Measurements from ENCODE around the gene PSMD1.
"Not testable (repeated sequence)": the region's sequence is repeated elsewhere in the genome, so short reads cannot be mapped to it uniquely, and the experiment has no call there.

The PSMD1 gene

DNA sequence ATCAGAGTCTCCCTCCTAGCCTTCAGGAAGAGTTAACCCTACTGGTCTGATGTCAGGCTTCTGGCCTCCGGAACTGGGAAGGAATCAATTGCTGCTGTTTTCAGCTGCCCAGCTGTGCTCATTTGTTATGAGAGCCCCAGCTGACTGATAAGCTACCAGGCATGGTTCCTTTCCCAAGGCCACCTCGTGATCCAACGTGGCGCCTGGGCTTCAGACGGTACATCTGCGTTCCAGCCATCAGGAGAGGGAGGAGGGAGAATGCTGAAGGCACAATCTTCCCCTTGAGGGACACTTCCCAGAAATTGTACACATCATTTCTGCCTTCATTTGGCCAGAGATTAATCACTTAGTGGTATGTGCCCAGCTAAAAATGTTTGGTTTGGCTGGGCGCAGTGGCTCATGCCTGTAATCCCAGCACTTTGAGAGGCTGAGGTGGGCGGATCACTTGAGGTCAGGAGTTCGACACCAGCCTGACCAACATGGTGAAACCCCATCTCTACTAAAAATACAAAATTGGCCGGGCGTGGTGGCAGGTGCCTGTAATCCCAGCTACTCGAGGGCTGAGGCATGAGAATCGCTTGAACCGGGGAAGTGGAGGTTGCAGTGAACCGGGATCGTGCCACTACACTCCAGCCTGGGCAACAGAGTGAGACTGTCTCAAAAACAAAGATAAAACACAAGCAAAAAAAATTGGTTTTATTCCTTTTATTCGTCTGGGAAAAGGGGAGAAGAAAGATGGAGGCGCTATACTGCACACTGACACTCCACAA, 131.3 kb downstream of the PSMD1 start:
- peak; percentile 84 for DNase-seq (ENCODE audit: low read depth)

DNA sequence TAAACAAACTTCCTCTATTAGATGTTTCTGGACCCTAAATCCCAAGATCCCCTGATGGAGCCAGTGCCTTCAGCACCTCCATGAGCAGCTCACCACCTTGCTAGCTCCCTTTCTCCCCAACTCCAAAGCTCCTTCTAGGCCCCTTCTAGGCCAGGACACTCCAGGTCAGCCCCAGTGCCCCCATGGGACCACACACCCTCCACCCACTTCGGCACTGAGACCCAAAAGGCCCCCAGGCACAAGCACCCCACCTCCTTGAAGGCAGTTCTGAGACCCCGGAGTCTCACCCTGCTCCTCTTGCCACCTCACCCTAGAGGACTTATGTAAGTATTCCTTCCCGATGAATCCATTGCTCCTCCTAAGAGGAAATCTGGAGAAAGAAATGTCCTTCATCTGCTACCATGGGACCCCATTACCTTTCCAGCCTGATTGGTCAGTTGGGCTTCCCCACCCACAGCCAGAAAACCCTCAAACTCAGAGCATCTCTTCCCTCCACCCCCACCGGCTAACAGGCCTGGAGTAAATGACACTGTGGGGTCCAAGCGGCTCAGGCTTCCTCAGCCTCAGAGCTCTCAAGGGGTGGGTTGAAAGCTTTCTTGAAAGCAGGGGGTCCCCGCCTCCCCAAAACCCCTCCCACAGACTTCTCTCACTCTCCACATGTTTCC, 132.0 kb downstream of the PSMD1 start:
- DNase-seq (ENCODE audit: low read depth), result no peak

DNA sequence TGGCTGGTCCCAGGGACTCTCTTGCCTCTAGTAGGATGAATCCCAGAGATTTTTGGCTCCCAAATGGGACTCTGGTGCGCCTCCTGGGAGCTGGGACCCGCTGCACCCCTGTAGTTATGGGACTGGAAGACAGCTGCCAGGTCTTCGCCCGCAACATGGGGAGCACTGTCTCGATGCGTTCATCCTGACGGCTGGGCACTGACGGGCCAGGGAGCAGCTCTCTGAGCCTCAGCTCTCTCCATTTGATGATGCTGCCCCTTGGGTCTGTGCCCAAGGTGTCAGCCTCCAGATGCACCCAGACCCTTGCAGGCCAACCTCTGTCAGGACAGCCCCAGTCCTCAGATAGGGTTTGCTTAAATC, 132.5 kb downstream of the PSMD1 start:
- no peak for DNase-seq (ENCODE audit: low read depth)

DNA sequence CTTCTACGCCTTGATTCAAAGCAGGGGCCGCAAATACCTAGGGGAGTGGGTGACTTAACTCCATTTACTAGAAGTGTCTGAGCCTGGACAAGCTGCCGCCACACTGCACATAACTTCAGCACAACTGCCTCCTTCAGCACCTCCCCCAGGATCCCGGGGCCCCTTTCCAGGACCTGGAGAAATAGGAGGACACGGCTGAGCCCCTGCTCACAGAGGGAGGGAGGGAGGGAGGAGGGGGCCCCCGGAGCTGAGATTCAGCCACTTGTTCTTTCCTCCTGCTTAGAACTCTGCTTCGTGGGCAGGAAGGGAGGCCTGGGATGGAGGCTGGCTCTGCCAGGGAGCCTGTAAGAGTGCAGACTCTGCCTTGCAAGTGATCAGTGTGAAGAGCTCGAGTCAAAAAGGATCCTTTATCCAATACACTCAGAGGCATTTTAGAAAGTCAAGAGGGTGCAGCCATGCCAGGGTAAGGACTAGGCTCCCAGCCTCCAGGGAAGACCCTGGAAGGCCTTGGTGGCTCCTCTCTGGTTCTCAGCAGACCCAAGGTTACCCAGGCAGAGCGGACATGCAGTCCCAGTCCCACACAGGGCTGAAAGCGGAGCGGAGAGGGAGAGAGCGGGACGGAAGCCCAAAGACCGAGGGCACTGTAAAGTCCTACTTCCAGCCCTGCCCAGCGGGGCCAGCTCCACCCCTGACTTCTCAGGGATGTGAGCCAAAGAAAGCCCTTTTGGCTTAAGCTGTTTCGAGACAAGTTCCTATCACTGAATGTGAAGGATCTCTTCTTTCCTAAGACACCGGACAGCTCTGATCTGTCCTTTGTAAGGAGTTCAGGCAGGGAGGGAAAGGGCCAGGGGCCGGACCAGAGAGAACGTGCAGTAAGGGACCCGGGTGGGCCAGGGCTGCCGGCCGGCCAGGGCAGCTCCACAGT, 133.2 kb downstream of the PSMD1 start:
- no peak for DNase-seq (ENCODE audit: low read depth)

DNA sequence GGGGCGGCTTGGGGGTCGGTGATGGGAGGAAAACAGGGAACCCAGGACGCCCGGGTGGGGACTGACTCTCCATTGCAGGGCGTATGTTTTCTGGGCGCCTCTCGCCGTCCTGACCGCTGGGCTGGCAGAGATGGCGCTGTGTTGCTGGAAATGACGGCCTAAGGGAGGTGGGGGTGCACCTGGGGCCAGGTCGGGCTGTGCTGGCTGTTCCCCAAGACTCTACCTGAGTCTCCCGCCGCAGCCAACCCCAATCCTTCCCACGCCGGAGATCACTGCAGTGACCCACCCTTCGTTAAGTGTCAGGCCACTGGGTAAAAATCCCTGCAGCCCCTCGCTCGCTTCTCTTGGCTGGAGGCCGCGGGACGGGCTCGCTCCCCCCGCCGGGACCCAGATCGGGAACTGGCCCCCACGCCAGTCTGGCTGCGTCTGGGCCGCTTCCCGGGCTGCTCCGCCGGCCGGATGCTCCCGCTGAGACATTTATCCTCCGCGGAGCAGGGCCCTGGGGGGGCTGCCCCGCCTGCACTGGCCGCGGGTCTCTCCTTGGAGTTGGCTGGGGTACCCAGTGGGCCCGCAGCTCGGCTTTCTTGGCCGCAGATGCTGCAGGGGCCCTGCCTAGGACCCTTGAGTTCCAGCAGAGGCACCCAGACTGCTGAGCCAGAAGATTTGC, 134.0 kb downstream of the PSMD1 start:
- no peak for DNase-seq (ENCODE audit: low read depth)

DNA sequence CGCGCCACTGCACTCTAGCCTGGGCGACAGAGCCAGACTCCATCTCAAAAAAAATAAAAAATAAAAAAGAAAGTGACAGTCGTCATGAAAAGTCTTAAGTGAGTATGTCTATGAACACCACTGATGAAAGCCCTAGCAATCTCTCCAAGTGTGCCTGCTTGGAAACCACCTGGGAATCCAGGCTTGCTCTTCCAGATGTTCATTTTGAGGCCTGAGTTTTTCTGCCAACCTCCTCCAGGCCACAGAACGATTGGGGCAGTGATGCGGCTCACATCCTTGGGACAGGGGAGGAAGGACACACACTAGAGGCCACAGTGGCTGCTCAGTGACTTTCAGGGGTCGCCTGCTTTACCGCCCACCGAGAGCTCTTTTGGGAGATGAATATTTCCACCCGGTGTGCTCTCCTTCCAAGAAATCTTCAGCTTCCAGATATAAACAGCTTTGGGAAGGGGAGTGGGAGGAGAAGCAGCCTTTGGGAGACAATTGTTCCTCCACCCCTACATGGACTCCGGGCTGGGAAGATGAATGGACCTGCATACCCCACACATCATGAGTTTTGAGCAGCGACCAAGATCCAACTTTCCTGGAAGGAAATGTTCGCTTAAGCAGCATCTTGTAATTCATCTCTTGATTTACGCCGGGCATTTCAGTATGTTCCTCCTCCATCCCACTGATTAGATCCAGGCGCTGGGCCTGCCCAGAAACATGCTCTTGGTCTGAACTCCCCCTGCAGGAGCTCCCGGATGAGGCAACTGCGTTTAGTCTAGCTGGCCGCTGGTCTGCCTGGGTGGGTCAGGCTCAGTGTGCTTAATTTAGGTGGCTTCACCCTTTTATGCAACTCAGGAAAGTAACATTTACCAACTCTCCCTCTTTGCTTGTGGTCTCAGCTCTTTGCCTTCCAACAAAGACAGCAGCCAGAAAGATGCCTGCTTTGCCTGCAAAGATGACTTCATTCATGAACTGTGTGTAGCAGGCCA, 135.5 kb downstream of the PSMD1 start:
- DNase-seq (ENCODE audit: low read depth), result peak; percentile 88

DNA sequence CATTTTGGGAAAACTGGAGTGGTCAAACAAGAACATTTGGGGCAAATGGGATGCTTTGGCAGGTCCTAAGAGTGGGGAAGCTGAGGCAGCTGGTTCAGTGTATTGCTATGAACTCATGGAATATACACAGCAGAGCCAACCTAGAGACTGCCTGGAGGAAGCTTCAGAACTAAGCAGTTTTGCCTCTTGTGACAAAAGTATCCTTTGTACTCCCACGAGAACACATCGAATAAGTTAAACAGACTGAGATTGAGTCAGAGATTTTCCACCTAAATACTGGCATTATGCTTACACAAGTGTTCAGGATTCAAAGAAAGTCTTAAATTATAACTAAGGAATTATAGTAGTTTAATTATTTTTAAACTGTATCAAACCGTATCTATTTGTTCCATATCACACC, 136.5 kb downstream of the PSMD1 start:
- no peak for DNase-seq (ENCODE audit: low read depth)

DNA sequence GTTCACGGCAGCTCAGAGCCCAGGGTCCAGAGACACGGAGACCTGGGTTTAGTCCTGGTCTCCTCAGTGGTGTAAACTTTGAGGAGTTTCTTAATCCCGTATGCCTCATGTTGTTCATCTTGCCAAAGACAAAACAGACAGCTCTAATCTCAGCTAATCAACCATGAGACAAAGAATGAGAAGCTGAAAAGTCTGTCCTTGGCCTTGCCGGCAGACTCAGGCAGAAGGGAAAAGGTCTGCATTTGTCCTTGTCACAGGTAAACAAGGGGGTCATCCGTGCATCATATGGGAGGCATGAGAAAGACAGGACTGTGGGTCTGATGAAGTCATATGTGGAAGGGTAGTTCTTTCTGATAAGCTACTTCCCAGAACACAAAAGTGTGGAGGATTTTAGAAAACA, 139.9 kb downstream of the PSMD1 start:
- no peak for DNase-seq (ENCODE audit: low read depth)

DNA sequence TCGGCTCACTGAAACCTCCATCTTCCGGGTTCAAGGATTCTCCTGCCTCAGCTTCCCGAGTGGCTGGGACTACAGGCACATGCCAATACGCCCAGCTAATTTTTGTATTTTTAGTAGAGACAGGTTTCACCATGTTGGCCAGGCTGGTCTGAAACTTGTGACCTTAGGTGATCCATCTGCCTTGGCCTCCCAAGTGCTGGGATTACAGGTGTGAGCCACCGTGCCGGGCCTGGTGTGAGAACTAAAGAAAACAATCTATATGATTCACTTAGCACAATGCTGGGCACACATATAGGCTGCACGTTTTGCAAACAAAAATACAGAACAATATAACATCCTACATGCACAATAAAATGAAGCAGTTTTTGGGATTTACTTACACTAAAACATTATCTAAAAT, 140.5 kb downstream of the PSMD1 start:
- DNase-seq (ENCODE audit: low read depth), result not testable (repeated sequence)

DNA sequence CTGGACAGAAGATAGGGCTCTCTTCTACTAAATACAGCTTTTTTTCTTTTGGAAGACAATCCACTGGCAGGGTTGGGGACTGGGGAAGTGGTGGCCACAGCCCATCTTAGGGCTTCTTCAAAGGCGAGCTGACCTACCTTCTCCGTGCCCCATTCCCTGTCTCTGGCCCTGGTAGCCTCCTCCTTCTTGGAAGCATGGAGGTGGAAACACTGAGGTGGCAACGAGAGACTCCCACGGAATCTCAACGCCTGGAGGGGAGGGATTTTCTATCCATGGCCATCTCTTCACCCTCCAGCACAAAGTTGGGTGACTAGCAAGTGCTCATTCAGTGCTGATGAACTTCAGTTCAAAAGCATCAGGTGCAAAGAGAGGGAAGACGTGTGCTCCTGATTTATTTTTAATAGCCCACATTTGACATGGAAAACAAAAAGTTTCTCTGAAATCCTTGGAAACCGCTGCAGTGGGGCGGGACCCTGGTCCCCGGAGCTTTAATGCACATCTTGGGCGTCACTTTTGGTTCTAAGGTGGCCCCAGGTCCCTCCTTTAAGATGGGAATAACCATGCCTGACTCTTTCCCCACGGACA, 141.1 kb downstream of the PSMD1 start:
- no peak for DNase-seq (ENCODE audit: low read depth)

DNA sequence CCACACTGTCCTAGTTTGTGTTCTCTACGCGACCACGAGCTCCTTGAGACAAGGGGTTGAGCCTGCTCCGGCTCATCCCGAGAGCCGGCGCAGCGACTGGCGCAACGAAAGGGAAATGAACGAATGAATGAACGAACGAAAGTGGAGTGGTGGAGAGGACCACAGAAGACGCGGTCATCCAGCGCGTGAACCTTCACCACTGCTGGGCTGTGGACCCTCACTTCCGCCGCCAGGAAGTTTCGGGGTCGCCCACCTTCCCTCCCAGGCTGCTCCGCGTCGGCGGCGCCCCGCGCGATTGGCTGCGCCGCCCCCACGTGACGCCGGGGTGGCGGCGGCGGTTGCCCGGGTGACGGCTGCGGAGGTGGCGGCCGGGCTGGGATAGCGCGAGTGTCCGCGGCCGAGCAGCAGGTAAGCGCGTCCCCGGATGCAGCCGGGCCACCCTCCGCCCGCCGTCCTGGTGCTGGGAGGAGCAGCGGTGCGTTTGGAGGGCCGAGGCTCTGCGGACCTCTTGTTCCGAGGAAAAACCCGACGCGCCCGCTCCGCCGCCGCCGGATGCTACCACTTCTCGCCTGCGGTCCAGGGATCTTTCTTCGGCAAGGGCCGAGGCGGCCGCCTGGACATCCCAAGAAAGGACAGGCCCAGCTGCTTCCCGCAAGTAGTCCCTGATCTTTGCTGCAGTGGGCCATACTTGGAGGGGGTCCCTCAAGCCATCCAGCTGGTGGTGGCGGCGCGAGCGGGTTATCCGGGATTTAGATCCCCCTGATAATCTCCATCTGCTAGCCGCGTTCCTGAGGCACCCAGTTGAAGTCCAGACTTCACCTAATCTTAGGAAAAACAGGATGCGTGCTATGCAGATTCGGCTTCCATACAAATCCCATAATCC, 141.9 kb downstream of the PSMD1 start, which contains the start of gene ARMC9:
Gene ARMC9, plus strand, starts transcription at position 341 of the 883 bp plus-strand sequence. CDS start 7,608 bp downstream, outside the sequence.
- peak; percentile 76 for DNase-seq (ENCODE audit: low read depth)

DNA sequence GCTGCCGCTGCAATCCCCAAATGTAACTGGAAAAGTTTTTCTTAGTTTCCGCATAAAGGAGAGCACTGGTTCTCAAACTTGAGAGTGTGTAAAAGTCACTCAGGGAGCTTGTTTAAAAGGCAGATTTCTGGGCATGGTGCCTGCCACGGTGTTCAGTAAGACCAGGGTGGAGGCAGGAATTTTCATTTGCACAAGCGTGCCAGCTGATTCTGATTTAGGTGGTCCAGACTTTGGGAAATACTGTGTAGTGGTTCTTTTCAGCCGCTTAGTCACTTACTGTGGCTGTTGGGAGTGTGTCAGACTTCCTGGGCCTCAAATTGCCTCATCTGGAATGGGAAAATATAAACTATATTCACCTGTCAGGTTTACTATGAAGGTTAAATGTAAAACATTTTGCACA, 142.6 kb downstream of the PSMD1 start:
- DNase-seq (ENCODE audit: low read depth), result peak; percentile 66

DNA sequence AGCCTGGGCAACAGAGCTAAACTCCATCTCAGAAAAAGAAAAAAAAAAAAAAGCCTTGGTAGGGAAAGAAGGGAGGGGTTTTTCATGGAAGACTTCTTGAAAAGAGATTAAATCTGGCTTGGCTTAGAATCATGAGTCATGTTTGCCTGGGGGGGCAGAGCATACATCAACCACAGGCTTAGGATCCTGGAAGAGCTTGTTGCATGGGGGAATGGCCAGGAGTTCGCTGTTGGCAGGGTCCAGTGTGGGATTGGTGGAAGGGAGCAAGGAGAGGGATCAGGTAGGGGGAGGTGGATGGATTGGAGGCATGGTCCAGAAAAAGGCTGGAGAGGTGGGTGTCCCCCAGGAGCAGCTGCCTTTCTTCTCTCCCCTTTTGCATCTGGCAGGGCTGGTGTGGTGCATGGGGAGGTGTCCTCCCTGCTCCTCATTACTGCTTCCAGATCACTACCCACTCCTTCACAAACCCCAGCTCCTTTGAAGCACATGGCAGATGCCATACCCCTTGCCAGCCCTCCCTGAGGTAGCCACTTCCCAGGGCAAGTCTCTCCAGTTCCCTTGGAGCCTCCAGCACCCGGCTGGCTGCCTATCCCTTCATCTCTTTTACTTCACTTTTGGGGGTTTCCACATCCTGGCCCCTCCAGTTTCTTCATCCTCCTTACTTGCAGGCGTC, 144.3 kb downstream of the PSMD1 start:
- peak; percentile 90 for DNase-seq (ENCODE audit: low read depth)

DNA sequence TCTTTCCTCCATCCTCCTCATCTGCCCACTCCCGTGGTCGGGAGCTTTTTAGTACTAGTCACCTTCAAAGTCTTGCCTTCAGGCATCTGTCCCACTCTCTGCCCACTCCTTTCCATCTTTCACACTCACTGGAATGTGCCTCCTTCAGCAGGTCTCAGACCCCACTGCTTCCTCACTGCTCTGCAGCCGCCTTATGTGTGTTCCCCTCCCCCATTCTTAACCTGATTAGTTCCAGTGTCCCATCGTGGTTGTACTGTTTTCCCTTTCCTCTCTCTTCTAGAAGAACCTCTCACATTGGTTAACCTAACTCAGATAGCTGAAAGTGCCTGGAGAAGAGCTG, 144.8 kb downstream of the PSMD1 start:
- no peak for DNase-seq (ENCODE audit: low read depth)

DNA sequence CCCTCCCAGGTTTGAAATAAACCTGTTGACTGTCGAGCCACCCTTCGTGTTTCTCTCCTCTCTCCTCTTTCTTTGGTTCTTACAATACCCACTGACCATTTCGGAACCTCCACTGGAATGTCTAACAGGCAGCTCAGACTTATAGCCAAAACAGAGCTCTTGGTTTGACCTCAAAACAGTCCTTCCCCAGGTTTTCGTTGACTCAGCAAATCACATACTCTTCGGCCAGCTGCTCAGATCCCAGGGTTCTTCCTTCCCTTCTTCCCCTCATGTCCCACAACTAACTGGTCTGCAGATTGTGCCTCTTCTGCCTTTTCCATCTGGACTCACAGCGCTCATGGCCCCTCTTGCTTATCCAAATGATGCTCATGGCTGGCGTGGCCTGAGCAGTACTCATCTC, 146.4 kb downstream of the PSMD1 start:
- DNase-seq (ENCODE audit: low read depth), result no peak

DNA sequence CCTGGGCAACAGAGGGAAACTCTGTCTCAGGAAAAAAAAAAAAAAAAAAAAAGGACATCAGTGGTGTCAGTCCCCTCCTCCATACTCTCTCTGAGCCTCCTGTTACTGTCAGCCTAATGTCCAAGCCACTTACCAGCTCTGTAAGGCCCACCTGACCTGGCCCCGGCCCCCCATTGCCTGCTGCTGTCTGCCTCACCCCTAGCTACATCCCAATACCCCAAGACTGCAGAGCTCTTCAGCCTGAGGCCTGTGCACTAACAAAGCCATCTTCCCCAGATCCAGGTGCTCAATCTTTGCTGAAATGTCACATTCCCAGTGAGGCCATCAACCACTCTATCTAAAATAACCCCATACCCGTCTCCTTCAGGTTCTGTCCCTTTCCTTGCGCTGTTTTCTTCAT, 147.5 kb downstream of the PSMD1 start:
- no peak for DNase-seq (ENCODE audit: low read depth)

DNA sequence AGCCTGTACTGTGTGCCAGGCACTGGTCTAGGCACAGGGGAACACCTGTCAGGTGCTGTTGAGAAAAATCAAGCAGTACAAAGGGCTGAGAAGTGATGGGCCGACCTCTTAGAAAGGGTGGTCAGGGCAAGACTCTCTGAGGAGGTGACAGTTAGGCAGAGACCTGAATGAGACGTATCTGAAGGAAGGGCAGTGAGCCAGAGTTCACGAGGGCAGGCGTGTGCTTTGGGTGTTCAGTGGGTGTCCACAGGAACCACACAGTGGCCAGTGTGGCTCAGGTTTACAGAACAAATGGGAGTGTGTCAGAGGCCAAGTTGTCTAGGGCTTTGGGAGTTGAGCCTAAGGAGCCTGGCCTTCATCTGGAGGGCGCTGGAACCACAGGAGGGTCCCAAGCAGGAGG, 147.9 kb downstream of the PSMD1 start:
- no peak for DNase-seq (ENCODE audit: low read depth)

DNA sequence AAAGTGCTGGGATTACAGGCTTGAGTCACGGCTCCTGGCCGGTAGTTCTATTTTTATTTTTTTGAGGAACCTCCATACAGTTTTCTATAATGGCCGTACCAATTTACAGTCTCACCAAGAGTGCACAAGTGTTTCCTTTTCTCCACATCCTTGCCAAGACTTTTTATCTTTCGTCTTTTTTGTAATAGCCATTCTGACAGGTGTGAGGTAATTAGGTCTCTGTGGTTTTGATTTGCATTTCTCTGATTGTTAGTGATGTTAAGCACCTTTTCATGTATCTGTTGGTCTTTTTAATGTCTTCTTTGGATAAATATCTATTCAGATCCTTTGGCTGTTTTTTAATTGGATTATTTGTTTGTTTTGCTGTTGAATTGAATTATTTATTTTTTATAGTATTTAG, 151.1 kb downstream of the PSMD1 start:
- no peak for DNase-seq (ENCODE audit: low read depth)

DNA sequence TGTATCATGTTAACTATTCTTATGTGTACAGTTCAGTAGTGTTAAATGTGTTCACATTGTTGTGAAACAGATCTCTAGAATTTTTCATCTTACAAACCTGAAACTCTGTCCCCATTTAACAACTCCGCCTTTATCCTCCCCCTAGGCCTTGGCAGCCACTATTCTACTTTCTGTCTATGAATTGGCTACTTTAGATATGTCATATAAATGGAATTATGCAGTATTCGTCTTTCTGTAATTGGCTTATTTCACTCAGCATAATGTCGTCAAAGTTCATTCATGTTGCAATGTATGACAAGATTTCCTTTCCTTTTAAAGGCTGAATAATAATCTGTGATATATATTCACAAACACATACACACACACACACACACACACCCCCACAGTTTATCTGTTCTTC, 154.1 kb downstream of the PSMD1 start:
- DNase-seq (ENCODE audit: low read depth), result no peak
